SK-N-SH treated with all-trans-retinoic acid at 6 μM for 48 hours (cell line): ENCODE data around the gene SEC14L5.

ENCODE experiments used
- ATAC-seq: fragments of 200-7000 bp; cut with Tn5 transposase; 3 replicates; pipeline ENCODE4 v1.9.1; 2020; ENCODE audit warnings: mild to moderate bottlenecking, moderate library complexity
- ARNTL ChIP-seq: fragments of 450-650 bp; formaldehyde crosslinking; IDR thresholded peaks from 2 replicates; pipeline ENCODE4 v1.5.0; 2020; ENCODE audit warnings: low read depth, mild to moderate bottlenecking, moderate library complexity, borderline replicate concordance
- BACH2 ChIP-seq: fragments of 250-450 bp; sonication (Bioruptor Pico); IDR thresholded peaks from 2 replicates; pipeline ENCODE4 v1.9.0; 2021; ENCODE audit warnings: mild to moderate bottlenecking, borderline replicate concordance
- CSDC2 ChIP-seq: fragments of 250-450 bp; sonication (Bioruptor Pico); IDR thresholded peaks from 2 replicates; pipeline ENCODE4 v1.5.0; 2020; ENCODE audit warnings: mild to moderate bottlenecking, moderate library complexity
- ESRRG ChIP-seq: fragments of 250-450 bp; sonication (Bioruptor Pico); IDR thresholded peaks from 2 replicates; pipeline ENCODE4 v1.6.1; 2021; ENCODE audit warnings: mild to moderate bottlenecking
- GLIS3 ChIP-seq: fragments of 250-450 bp; sonication (Bioruptor Pico); IDR thresholded peaks from 2 replicates; pipeline ENCODE4 v1.5.0; 2020; ENCODE audit warnings: mild to moderate bottlenecking, moderate library complexity
- ISL1 ChIP-seq: fragments of 250-450 bp; sonication (Bioruptor Pico); IDR thresholded peaks from 2 replicates; pipeline ENCODE4 v2.1.2; 2022; ENCODE audit warnings: mild to moderate bottlenecking, moderate library complexity
- OSR1 ChIP-seq: fragments of 250-450 bp; sonication (Bioruptor Pico); IDR thresholded peaks from 2 replicates; pipeline ENCODE4 v1.8.0; 2022; ENCODE audit warnings: moderate library complexity, mild to moderate bottlenecking, inconsistent platforms
- RARB ChIP-seq: fragments of 250-450 bp; sonication (Bioruptor Pico); IDR thresholded peaks from 2 replicates; pipeline ENCODE4 v1.8.0; 2021; ENCODE audit warnings: mild to moderate bottlenecking, moderate library complexity
- SNAI2 ChIP-seq: fragments of 250-450 bp; sonication (Bioruptor Pico); IDR thresholded peaks from 2 replicates; pipeline ENCODE4 v1.5.0; 2020; ENCODE audit warnings: mild to moderate bottlenecking, moderate library complexity
- TOX ChIP-seq: fragments of 250-450 bp; sonication (Bioruptor Pico); IDR thresholded peaks from 2 replicates; pipeline ENCODE4 v1.8.0; 2021; ENCODE audit warnings: mild to moderate bottlenecking, moderate library complexity, borderline replicate concordance
- ZC3H10 ChIP-seq: fragments of 250-450 bp; sonication (Bioruptor Pico); IDR thresholded peaks from 2 replicates; pipeline ENCODE4 v1.5.1; 2021; ENCODE audit warnings: mild to moderate bottlenecking, moderate library complexity
- ZFP3 ChIP-seq: fragments of 250-450 bp; sonication (Bioruptor Pico); IDR thresholded peaks from 2 replicates; pipeline ENCODE4 v1.5.0; 2020; ENCODE audit warnings: mild to moderate bottlenecking, moderate library complexity
- ZFP30 ChIP-seq: fragments of 450-650 bp; formaldehyde crosslinking; IDR thresholded peaks from 2 replicates; pipeline ENCODE4 v1.5.0; 2022; ENCODE audit warnings: mild to moderate bottlenecking, moderate library complexity
- ZNF565 ChIP-seq: fragments of 450-650 bp; formaldehyde crosslinking; conservative IDR thresholded peaks from 2 replicates; pipeline ENCODE4 v1.5.0; 2020; ENCODE audit warnings: low read depth, mild to moderate bottlenecking, moderate library complexity
- ZNF70 ChIP-seq: fragments of 450-650 bp; formaldehyde crosslinking; IDR thresholded peaks from 2 replicates; pipeline ENCODE4 v1.5.0; 2020; ENCODE audit warnings: mild to moderate bottlenecking, moderate library complexity
- TF ChIP-seq, protein P1 (sequence below): fragments of 250-450 bp; sonication (Bioruptor Pico); IDR thresholded peaks from 2 replicates; pipeline ENCODE4 v1.5.1; 2020; ENCODE audit warnings: low read depth, mild to moderate bottlenecking, moderate library complexity
- TF ChIP-seq, protein P2 (sequence below): fragments of 250-450 bp; sonication (Bioruptor Pico); IDR thresholded peaks from 2 replicates; pipeline ENCODE4 v1.5.1; 2021; ENCODE audit warnings: mild to moderate bottlenecking, moderate library complexity
- TF ChIP-seq, protein P3 (sequence below): fragments of 250-450 bp; sonication (Bioruptor Pico); IDR thresholded peaks from 2 replicates; pipeline ENCODE4 v1.5.0; 2020; ENCODE audit warnings: mild to moderate bottlenecking, moderate library complexity
- TF ChIP-seq, protein P4 (sequence below): fragments of 250-450 bp; sonication (Bioruptor Pico); IDR thresholded peaks from 2 replicates; pipeline ENCODE4 v1.8.0; 2021; ENCODE audit warnings: low read depth, mild to moderate bottlenecking, moderate library complexity, borderline replicate concordance

The SEC14L5 gene

DNA sequence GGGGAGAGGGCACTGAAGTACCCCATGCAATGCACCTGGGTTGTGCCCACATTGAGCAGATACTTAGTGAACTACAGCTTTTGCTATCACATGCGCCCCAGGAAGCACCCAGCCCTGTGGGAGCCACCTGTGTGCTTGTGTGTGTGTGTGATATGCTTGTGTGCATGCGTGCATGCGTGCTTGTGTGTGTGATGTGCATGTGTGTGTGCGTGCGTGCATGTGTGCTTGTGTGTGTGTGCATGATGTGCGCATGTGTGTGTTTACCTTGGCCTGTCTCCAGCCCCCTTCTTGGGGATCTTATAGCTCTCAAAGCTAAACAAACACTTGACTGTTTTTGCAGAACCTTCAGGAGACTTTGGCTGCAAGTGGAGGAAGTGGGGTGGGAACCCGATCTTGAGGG is 106.8 kb downstream of the SEC14L5 start:
- TF ChIP-seq ZC3H10 (CRISPR knock-in tag) (no peak), ZNF565 (no peak)
- TF ChIP-seq, protein P1, sequence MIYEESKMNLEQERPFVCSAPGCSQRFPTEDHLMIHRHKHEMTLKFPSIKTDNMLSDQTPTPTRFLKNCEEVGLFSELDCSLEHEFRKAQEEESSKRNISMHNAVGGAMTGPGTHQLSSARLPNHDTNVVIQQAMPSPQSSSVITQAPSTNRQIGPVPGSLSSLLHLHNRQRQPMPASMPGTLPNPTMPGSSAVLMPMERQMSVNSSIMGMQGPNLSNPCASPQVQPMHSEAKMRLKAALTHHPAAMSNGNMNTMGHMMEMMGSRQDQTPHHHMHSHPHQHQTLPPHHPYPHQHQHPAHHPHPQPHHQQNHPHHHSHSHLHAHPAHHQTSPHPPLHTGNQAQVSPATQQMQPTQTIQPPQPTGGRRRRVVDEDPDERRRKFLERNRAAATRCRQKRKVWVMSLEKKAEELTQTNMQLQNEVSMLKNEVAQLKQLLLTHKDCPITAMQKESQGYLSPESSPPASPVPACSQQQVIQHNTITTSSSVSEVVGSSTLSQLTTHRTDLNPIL (CRISPR knock-in tag), result no peak
- no peak for ATAC-seq

DNA sequence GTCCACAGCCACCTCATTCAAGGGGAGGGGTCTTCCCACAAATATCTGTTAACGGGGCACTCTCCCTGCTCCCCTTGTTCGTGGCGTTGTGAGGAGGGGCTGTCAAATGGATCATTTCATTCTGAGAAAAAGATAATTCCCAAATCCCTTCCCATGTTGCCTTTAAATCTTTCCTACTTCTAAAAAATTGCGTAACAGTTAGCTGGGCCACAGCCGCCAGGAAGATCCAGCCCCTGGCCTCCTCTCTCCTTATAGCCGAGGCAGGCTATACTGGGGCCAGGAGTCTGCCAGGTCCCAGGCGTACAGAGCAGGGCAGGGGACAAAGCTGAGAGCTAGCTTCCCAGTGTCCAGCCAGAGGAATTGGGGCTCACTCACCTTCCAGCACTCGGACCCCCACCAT is 107.2 kb downstream of the SEC14L5 start:
- ATAC-seq, result no peak
- TF ChIP-seq BACH2 (CRISPR knock-in tag) (no peak), TOX (CRISPR knock-in tag) (no peak), ZFP30 (no peak), SNAI2 (no peak), ZC3H10 (CRISPR knock-in tag) (no peak), ZNF70 (CRISPR knock-in tag) (no peak), ARNTL (CRISPR knock-in tag) (no peak), ISL1 (CRISPR knock-in tag) (no peak), ZFP3 (no peak), RARB (no peak)
- TF ChIP-seq, protein P1 (CRISPR knock-in tag), result no peak
- TF ChIP-seq, protein P2, sequence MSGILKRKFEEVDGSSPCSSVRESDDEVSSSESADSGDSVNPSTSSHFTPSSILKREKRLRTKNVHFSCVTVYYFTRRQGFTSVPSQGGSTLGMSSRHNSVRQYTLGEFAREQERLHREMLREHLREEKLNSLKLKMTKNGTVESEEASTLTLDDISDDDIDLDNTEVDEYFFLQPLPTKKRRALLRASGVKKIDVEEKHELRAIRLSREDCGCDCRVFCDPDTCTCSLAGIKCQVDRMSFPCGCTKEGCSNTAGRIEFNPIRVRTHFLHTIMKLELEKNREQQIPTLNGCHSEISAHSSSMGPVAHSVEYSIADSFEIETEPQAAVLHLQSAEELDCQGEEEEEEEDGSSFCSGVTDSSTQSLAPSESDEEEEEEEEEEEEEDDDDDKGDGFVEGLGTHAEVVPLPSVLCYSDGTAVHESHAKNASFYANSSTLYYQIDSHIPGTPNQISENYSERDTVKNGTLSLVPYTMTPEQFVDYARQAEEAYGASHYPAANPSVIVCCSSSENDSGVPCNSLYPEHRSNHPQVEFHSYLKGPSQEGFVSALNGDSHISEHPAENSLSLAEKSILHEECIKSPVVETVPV (CRISPR knock-in tag), result no peak
- TF ChIP-seq, protein P3, sequence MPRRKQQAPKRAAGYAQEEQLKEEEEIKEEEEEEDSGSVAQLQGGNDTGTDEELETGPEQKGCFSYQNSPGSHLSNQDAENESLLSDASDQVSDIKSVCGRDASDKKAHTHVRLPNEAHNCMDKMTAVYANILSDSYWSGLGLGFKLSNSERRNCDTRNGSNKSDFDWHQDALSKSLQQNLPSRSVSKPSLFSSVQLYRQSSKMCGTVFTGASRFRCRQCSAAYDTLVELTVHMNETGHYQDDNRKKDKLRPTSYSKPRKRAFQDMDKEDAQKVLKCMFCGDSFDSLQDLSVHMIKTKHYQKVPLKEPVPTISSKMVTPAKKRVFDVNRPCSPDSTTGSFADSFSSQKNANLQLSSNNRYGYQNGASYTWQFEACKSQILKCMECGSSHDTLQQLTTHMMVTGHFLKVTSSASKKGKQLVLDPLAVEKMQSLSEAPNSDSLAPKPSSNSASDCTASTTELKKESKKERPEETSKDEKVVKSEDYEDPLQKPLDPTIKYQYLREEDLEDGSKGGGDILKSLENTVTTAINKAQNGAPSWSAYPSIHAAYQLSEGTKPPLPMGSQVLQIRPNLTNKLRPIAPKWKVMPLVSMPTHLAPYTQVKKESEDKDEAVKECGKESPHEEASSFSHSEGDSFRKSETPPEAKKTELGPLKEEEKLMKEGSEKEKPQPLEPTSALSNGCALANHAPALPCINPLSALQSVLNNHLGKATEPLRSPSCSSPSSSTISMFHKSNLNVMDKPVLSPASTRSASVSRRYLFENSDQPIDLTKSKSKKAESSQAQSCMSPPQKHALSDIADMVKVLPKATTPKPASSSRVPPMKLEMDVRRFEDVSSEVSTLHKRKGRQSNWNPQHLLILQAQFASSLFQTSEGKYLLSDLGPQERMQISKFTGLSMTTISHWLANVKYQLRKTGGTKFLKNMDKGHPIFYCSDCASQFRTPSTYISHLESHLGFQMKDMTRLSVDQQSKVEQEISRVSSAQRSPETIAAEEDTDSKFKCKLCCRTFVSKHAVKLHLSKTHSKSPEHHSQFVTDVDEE (CRISPR knock-in tag), result no peak
- TF ChIP-seq, protein P4, sequence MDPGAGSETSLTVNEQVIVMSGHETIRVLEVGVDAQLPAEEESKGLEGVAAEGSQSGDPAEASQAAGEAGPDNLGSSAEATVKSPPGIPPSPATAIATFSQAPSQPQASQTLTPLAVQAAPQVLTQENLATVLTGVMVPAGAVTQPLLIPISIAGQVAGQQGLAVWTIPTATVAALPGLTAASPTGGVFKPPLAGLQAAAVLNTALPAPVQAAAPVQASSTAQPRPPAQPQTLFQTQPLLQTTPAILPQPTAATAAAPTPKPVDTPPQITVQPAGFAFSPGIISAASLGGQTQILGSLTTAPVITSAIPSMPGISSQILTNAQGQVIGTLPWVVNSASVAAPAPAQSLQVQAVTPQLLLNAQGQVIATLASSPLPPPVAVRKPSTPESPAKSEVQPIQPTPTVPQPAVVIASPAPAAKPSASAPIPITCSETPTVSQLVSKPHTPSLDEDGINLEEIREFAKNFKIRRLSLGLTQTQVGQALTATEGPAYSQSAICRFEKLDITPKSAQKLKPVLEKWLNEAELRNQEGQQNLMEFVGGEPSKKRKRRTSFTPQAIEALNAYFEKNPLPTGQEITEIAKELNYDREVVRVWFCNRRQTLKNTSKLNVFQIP (CRISPR knock-in tag), result no peak

DNA sequence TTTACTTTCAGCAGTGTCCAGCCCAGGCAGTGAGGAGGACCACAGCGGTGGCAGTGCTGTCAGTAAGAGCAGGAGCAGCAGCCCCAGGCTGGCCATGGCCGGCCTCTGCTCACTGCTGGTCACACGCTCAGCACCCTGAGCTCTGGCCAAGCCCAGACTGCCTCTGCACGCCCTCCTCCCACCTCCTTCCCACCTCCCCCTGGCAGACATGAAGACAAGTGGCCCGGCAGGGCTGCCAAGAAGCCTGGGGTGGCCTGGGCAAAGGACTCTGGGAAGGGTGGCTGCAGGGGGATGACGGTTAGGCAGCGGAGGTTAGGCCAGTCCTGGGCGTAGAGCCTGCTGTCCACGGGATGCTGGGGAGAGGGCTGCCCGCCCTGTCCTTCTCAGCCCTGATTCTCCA is 107.7 kb downstream of the SEC14L5 start, which contains the start of gene C16orf89:
Gene C16orf89, minus strand, starts transcription at position 144 of the 400 bp plus-strand sequence. Its CDS starts 48 bp downstream, at position 96.
- TF ChIP-seq BACH2 (CRISPR knock-in tag), result no peak
- no peak for TF ChIP-seq TOX (CRISPR knock-in tag)
- TF ChIP-seq CSDC2, result no peak
- no peak for TF ChIP-seq GLIS3 (CRISPR knock-in tag)
- TF ChIP-seq, protein P3 (CRISPR knock-in tag), result no peak
- no peak for TF ChIP-seq ZFP3
- TF ChIP-seq ISL1 (CRISPR knock-in tag), result no peak
- TF ChIP-seq, protein P4 (CRISPR knock-in tag), result no peak
- TF ChIP-seq OSR1 (CRISPR knock-in tag), result no peak
- TF ChIP-seq ZNF70 (CRISPR knock-in tag), result no peak
- TF ChIP-seq ARNTL (CRISPR knock-in tag), result no peak
- TF ChIP-seq ESRRG, result no peak
- no peak for TF ChIP-seq RARB
- TF ChIP-seq, protein P1 (CRISPR knock-in tag), result no peak
- TF ChIP-seq, protein P2 (CRISPR knock-in tag), result no peak
- ATAC-seq, result peak; percentile 12; the same call in 1 of the 3 replicates
